ENCODE measurements around the gene SSUH2.
"Not testable (repeated sequence)": the region's sequence is repeated elsewhere in the genome, so short reads cannot be mapped to it uniquely, and the experiment has no call there.

Gene SSUH2

DNA sequence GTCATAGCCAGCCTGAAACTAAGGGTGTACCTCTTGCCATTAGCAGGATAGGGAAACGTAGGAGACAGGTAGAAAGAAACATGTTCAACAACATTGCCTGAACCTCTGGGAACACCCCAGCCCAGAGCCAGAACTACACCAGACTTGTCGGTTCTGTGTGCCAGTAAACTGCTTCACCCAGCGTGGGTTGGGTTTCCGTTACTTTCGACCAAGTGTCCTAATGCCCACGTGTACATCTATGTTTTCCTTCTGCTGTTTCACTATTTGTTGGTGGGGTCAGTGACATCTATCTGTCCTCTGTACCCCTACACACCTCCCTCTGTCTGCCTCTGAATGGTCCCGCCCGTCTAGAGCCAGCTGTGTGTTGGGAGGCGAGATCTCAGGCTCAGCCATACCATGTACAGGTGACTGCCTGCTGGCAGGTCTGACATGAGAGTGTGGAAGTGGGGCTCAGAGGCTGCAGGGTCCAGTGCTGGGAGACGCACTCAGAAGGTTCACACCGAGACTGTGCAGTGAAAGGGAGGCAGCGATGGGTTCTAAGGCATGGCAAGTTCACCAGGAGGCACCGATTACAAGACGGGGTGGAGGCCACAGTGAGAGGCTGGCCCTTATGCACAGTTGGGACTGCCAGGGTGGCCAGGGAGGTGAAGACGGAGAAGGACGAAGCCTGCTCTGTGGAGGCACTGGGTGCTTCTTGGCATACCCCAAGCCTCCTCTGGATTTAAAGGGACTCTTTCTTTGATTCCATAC is 36.4 kb downstream of the SSUH2 start:
- no peak for DNase-seq

GRCh38 chr3:8607234-8608040 is 37.2 kb downstream of the SSUH2 start:
- peak; percentile 65 for DNase-seq

DNA sequence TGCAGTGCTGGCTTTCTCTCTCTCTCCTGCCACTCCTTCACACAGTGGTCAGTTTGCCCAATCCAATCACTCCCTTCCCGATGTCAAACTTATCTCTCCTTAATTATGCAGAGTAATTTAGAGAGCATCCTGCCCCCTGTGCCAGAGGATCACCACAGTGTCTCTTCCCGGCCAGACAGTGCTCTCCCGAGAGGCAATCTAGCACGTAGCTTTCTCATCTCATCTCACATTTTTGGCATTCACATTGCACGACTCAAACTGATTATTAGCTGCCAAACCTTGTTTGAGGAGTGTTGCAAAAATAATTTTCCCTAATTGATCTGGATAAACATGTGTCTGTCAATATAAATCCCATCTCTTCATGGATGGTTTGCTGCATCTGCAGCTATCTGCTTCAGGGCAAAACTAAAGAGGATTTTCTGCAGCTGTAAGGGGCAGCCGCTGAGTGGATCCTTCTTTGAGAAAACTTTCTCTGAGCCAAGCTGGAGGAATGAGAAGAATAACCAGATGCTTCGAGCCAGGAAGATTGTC is 37.8 kb downstream of the SSUH2 start:
- DNase-seq, result no peak

GRCh38 chr3:8604988-8605387 is 39.6 kb downstream of the SSUH2 start:
- no peak for DNase-seq

DNA sequence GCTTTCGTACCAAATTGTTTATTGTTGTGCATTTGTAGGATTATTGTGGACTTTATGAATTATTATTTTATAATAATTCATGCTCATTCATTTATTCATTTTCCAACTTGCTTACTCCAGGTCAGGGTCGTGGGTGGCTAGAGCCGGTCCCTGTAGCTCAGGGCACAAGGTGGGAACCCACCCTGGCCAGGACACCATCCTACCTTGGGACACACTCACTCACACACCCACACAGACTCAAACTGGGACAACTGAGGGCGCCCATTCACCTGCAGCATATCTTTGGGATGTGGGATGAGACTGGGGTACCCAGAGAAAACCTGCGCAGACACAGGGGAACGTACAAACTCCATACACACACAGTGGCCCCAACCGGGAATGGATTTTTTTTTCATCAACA is 40.6 kb downstream of the SSUH2 start:
- no peak for DNase-seq

GRCh38 chr3:8603115-8603710 is 41.4 kb downstream of the SSUH2 start:
- DNase-seq, result peak; percentile 53

GRCh38 chr3:8600457-8600856 is 44.1 kb downstream of the SSUH2 start:
- DNase-seq, result no peak

- no peak for DNase-seq
Measured at GRCh38 chr3:8599146-8599545, 45.5 kb downstream of the SSUH2 start.

DNA sequence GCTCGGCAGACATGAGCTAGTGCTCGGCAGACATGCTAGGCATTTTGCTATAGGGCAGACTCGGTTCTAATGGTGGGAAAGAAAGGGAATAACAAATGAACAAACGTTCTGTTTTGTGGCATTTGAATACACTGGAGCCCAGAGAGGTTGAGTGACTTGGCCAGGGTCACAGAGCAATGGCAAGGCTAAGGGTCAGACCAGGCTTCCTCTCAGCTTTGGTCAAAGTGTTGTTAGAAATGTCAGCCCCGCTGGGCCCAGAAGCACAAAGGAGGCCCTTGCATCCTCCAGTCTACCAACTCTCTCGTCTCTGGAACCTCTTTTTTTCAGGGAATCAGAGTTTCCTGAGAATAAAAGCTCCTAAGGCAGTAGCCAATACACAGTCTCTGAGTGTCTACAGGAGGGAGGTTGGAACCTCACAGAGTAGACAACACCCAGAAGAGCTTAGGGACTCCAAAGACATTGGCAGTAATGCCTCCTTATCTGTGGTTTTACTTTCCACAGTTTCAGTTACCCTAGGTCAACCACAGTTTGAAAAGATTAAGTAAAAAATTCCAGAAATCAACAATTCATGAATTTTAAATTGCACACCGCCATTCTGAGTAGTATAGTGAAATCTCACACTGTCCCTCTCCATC is 47.3 kb downstream of the SSUH2 start:
- DNase-seq, result no peak

GRCh38 chr3:8596321-8597218 is 48.0 kb downstream of the SSUH2 start:
- no peak for DNase-seq

DNA sequence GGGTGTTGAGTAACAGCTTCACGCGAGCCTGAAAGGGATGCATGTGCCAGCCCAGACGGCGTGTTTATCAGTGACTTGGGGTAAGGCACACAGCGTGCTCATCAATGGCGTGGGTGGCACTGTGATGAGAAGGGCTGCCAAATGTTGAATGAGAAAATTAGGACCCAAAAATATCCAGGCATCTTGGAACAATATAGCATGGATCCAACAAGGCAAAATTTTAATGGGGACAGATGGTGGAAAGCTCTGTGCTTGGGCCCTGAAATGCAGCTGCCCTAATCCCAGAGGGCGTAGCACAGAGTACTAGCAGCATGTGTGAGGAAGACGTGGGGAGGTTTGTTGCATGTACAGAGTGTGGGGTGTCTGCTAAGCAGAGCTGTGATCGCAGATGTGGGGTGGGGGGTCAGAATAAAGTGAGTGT is 48.9 kb downstream of the SSUH2 start:
- no peak for DNase-seq

DNA sequence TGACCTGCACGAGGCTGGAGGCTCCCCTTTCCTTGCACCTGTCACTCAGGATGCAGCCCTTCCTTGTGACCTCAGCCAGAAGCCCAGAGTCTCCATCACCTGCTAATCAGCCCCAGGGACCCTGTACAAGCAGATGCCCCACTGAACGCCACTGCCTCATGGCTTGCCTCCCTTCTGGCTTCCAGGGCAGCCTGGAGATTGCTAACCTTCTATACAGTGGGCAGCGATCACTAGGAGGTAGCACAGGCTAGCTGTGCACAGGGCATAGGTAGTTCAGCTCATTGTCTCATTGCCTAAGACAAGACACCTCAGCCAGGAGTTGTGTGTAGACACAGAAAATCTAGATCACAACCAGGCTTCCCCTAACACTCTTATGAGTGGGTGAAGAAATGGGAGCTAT is 49.3 kb downstream of the SSUH2 start:
- DNase-seq, result no peak

DNA sequence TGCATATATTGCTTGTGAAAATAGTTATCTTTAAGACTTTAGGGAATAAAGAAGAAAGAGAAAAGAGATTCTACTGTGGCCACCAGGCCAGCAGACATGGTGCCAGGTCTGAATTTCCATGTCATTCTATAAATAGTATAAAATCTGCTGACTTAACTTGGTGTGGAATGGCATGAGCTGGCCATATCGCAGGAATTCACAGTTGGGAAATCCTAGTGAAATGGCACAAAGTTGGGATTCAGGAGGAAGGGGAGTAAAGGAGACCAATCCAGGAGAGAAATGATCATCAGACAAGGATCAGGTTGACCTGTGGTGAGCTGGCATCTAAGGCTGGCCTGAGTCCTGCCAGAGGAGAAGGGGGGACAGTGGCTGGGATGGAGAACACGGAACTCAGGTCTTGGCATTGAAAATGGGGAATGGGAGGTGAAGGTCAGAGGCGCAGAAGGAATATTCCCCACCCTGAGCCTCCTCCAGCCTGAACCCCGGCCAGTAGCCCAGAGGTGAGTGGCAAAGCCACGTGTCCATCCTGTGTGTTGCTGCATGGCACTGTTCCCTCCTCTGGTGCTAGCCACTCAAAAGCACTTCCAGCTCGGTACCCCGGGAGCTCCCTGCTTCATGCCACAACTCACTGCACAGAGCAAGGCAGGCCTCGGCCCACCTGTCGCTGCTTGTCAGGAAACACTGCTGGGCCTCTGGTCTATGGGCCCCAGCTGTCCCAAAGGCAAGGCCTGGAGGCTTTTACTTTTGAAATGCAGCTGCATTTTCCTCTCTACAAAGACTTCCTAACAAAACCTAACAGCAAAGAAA is 51.4 kb downstream of the SSUH2 start:
- peak; percentile 83 for DNase-seq

DNA sequence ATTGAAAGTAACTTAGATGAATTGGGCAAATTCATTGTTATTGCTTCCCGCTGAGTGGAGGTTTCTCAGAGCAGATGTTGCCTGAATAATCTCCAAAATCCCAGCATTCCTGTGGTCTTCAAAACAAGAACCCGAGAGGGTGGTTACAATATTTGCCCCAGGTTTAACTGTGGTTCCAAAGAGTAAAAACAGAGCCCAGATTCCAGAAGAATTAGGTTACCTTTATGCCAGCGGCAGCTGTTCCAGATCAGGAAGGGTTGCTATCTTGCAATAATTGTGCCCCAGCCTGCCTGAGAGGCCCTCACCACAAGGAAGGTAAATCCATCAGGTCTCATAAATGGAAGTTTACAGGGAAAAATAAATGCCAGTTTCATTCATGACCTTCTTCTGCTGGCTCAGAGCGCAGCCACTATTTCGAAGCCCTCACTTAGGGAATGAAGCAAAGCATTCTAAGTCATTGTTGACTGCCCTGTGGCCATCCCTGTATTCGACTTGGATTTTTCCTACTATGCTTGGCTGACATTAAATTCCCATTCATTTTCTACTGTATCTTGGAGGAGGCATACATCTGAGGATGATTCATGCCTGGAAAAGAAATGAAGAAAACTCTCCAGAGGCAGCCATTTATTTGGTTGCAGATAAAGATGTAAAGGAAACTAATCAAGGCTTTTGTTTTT is 54.6 kb downstream of the SSUH2 start:
- DNase-seq, result no peak

DNA sequence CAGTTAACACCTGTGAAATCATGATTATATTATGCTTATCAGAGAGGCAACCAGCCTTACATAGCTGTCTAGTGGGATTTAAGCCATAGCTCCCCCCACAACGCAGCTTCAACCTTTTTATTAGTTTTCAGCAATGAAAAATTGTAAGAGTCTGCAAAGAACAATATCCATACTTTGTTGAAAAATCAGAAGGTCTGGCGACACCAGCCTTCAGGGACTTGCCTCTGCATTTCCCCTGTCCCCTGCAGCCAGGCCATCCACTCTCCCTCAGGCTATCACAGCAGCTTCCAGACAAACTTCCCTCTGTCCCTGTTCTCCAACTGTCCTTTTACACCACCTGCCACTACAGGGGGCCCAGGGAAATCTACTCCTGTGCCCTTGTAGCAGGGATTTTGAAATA is 59.9 kb downstream of the SSUH2 start:
- no peak for DNase-seq

- no peak for DNase-seq
Measured at GRCh38 chr3:8581806-8582445, 62.7 kb downstream of the SSUH2 start.

- DNase-seq, result no peak
Measured at GRCh38 chr3:8581373-8581772, 63.2 kb downstream of the SSUH2 start.

DNA sequence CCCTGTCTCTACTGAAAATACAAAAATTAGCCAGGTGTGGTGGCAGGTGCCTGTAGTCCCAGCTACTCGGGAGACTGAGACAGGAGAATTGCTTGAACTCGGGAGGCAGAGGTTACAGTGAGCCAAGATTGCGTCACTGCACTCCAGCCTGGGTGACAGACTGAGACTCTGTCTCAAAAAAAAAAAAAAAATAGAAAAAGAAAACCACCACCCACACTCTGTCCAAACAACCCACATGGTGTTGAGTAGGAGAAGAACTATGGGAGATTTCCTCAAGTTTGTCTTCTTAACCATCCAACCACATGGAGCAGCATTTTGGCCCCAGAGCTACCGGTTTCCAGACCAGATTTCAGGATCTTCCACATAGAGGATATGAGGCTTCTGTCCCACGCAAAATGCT is 64.2 kb downstream of the SSUH2 start:
- not testable (repeated sequence) for DNase-seq

GRCh38 chr3:8579943-8580342 is 64.7 kb downstream of the SSUH2 start:
- no peak for DNase-seq

DNA sequence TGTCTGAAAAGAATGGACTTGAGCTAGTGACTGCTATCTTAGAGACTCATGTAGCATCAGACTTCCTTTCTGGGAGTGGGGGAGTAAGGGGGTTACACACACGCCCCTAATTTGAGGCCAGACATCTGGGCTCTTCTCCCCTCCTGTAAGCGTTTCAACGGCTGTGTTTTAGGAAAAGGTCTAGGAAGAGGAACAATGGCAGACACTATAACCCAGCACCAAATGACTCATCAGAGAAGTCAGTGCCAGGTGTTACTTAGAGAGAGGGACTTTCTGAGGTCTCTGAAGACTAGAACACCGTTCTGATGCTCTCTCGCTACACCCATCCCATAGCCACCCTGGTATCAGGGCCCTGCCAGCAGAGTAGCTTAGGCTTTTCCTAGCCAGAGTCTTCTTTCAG is 65.5 kb downstream of the SSUH2 start:
- no peak for DNase-seq
